Measurements from ENCODE around the gene ZNF780A.

The ZNF780A gene

DNA sequence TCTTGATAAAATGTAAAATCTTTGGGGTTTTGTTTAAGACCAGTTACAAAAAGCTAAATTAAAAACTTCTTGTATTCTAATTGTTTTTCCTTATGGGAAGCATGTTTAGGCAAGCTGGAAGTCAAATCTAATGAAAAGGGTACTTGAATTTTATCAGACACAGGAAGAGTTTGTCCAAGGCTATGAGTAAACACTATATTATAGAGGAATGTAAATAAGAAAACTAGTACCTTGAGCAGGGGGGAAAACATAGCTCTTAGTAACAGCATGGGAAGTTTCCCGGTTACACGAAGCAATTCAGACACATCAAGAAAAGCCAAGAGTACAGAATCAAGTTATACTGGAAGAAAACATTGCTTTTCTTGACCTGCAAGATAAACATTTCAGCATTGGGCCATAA lies 19.8 kb upstream of the ZNF780A start:
- H3K79me2 ChIP-seq (ENCODE audit: low read length), result no peaks in the 10 kb centered on the region
- H3K9me3 ChIP-seq (ENCODE audit: insufficient read depth, low read length), result no peaks in the 10 kb centered on the region
- no peak overlapping the region for H2AFZ ChIP-seq (ENCODE audit: low read depth, low read length)
- no peak overlapping the region for H3K4me3 ChIP-seq (ENCODE audit: low read length)
- H3K9ac ChIP-seq (ENCODE audit: low read length), result no peak overlapping the region
- no peaks in the 10 kb centered on the region for H4K20me1 ChIP-seq (ENCODE audit: insufficient read depth, low read length)
- no peak overlapping the region for H3K27ac ChIP-seq (ENCODE audit: low read length)
- H3K27me3 ChIP-seq (ENCODE audit: low read depth, low read length), result no peaks in the 10 kb centered on the region
- no peak for TF ChIP-seq EZH2phosphoT487 (IDR thresholded peaks at IDR 0.05; ENCODE audit: low read depth)
- TF ChIP-seq, protein P1, sequence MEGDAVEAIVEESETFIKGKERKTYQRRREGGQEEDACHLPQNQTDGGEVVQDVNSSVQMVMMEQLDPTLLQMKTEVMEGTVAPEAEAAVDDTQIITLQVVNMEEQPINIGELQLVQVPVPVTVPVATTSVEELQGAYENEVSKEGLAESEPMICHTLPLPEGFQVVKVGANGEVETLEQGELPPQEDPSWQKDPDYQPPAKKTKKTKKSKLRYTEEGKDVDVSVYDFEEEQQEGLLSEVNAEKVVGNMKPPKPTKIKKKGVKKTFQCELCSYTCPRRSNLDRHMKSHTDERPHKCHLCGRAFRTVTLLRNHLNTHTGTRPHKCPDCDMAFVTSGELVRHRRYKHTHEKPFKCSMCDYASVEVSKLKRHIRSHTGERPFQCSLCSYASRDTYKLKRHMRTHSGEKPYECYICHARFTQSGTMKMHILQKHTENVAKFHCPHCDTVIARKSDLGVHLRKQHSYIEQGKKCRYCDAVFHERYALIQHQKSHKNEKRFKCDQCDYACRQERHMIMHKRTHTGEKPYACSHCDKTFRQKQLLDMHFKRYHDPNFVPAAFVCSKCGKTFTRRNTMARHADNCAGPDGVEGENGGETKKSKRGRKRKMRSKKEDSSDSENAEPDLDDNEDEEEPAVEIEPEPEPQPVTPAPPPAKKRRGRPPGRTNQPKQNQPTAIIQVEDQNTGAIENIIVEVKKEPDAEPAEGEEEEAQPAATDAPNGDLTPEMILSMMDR (IDR thresholded peaks at IDR 0.05; ENCODE audit: low read depth, low read length), result no peak
- no peak overlapping the region for H3K4me2 ChIP-seq (ENCODE audit: low read length)
- H3K4me1 ChIP-seq (ENCODE audit: low read length), result no peaks in the 10 kb centered on the region
- no peaks in the 10 kb centered on the region for H3K36me3 ChIP-seq (replicated peaks; ENCODE audit: low read depth, low read length)

DNA sequence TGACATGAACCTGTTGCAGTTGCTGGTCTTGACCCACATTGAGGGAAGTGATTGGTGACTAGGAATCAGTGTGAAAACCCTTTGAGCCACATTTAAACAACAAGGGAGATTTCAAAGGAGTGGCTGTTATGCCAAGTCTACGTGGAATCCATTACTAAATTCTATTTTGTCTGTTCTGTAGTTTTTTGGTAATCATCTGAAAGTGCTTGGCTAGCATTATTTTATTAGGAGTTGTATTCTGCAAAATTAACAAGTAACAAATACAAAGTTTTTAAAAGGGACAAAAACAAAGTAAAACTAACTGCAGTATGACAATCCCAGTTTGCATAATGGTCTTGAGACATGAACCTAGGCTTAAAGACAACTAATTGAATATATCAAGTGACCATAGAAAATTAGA lies 14.0 kb upstream of the ZNF780A start:
- Histone ChIP-seq H3K36me3 (replicated peaks; ENCODE audit: low read depth, low read length) (no peaks in the 10 kb centered on the region), H3K79me2 (ENCODE audit: low read length) (no peaks in the 10 kb centered on the region), H3K4me1 (ENCODE audit: low read length) (no peaks in the 10 kb centered on the region), H3K27me3 (ENCODE audit: low read depth, low read length) (0 out of 2 replicates have a peak, but pooled peaks cover 3% of the 10 kb centered on the region), H3K4me2 (ENCODE audit: low read length) (no peak overlapping the region), H3K4me3 (ENCODE audit: low read length) (no peak overlapping the region), H3K9me3 (ENCODE audit: insufficient read depth, low read length) (no peaks in the 10 kb centered on the region), H3K27ac (ENCODE audit: low read length) (no peak overlapping the region), H2AFZ (ENCODE audit: low read depth, low read length) (no peak overlapping the region), H3K9ac (ENCODE audit: low read length) (no peak overlapping the region), H4K20me1 (ENCODE audit: insufficient read depth, low read length) (no peaks in the 10 kb centered on the region)
- TF ChIP-seq, protein P1 (IDR thresholded peaks at IDR 0.05; ENCODE audit: low read depth, low read length), result no peak
- no peak for TF ChIP-seq EZH2phosphoT487 (IDR thresholded peaks at IDR 0.05; ENCODE audit: low read depth)

DNA sequence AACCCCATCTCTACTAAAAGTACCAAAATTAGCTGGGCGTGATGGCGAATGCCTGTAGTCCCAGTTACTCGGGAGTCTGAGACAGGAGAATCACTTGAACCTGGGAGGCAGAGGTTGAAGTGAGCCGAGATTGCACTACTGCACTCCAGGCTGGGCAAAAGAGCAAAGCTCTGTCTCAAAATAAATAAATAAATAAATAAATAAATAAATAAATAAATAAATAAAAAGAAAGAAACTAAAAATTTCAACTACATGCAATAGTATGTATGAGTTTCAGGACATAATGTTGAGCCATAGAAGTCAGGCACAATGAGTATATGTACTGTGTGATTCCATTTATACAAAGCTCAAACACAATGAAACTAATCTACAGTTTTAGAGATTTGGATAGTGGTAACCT lies 12.9 kb upstream of the ZNF780A start:
- Histone ChIP-seq H3K4me2 (ENCODE audit: low read length) (no peak overlapping the region), H3K4me3 (ENCODE audit: low read length) (no peak overlapping the region), H3K79me2 (ENCODE audit: low read length) (no peaks in the 10 kb centered on the region), H3K4me1 (ENCODE audit: low read length) (no peaks in the 10 kb centered on the region), H3K9ac (ENCODE audit: low read length) (no peak overlapping the region), H4K20me1 (ENCODE audit: insufficient read depth, low read length) (no peaks in the 10 kb centered on the region), H2AFZ (ENCODE audit: low read depth, low read length) (no peak overlapping the region), H3K27ac (ENCODE audit: low read length) (no peak overlapping the region), H3K36me3 (replicated peaks; ENCODE audit: low read depth, low read length) (no peaks in the 10 kb centered on the region), H3K27me3 (ENCODE audit: low read depth, low read length) (0 out of 2 replicates have a peak, but pooled peaks cover 3% of the 10 kb centered on the region), H3K9me3 (ENCODE audit: insufficient read depth, low read length) (no peaks in the 10 kb centered on the region)
- TF ChIP-seq, protein P1 (IDR thresholded peaks at IDR 0.05; ENCODE audit: low read depth, low read length), result no peak
- TF ChIP-seq EZH2phosphoT487 (IDR thresholded peaks at IDR 0.05; ENCODE audit: low read depth), result no peak

- Histone ChIP-seq H3K9ac (ENCODE audit: low read length) (no peak overlapping the region), H4K20me1 (ENCODE audit: insufficient read depth, low read length) (no peaks in the 10 kb centered on the region), H3K4me3 (ENCODE audit: low read length) (no peak overlapping the region), H3K79me2 (ENCODE audit: low read length) (no peaks in the 10 kb centered on the region), H3K27me3 (ENCODE audit: low read depth, low read length) (0 out of 2 replicates have a peak, but pooled peaks cover 3% of the 10 kb centered on the region), H3K36me3 (replicated peaks; ENCODE audit: low read depth, low read length) (no peaks in the 10 kb centered on the region), H3K9me3 (ENCODE audit: insufficient read depth, low read length) (no peaks in the 10 kb centered on the region), H3K4me2 (ENCODE audit: low read length) (no peak overlapping the region), H2AFZ (ENCODE audit: low read depth, low read length) (no peak overlapping the region), H3K4me1 (ENCODE audit: low read length) (no peaks in the 10 kb centered on the region), H3K27ac (ENCODE audit: low read length) (no peak overlapping the region)
- TF ChIP-seq, protein P1 (IDR thresholded peaks at IDR 0.05; ENCODE audit: low read depth, low read length), result no peak
- no peak for TF ChIP-seq EZH2phosphoT487 (IDR thresholded peaks at IDR 0.05; ENCODE audit: low read depth)
Observed at GRCh38 chr19:40101813-40102212, 11.1 kb upstream of the ZNF780A start.

All from OCI-LY3 (cell line).